DND-41 (cell line): ENCODE results near the gene COMMD10.

ENCODE experiments used
- ATAC-seq: fragments of 200-7000 bp; cut with Tn5 transposase; 3 replicates; pipeline ENCODE4 v1.9.1; 2021; ENCODE audit warnings: low read depth; ENCODE audit not compliant: insufficient read depth
- DNase-seq: peaks from one replicate; pipeline ENCODE4 v3.0.0-alpha.2; 2020
- H2AFZ ChIP-seq: 2 replicates; pipeline ENCODE4 v1.6.0; 2012; ENCODE audit warnings: low read depth, low read length
- H3K27ac ChIP-seq: 2 replicates; pipeline ENCODE4 v1.5.1; 2012; ENCODE audit warnings: low read length, inconsistent platforms
- H3K27me3 ChIP-seq: fragments of 200-600 bp; sonication (generic); 2 replicates; pipeline ENCODE4 v1.6.0; 2012; ENCODE audit warnings: low read length, mild to moderate bottlenecking, inconsistent platforms; ENCODE audit not compliant: insufficient read depth, poor library complexity
- H3K36me3 ChIP-seq: 2 replicates; pipeline ENCODE4 v1.5.1; 2012; ENCODE audit warnings: low read length, inconsistent platforms; ENCODE audit not compliant: insufficient read depth
- H3K4me1 ChIP-seq: 2 replicates; pipeline ENCODE4 v1.5.1; 2012; ENCODE audit warnings: mild to moderate bottlenecking, low read length; ENCODE audit not compliant: insufficient read depth
- H3K4me2 ChIP-seq: 2 replicates; pipeline ENCODE4 v1.6.0; 2012; ENCODE audit warnings: mild to moderate bottlenecking, moderate library complexity, low read length, inconsistent platforms; ENCODE audit not compliant: insufficient read depth
- H3K4me3 ChIP-seq, 2 experiments: fragments of 200-600 bp in 1 of 2; shearing (Covaris generic) in 1 of 2; 2 replicates each; pipeline ENCODE4 v1.5.1; 2012 to 2016; ENCODE audit warnings: inconsistent platforms in 2 of 2, low read length in 2 of 2, mild to moderate bottlenecking in 2 of 2, low read depth in 1 of 2, moderate library complexity in 1 of 2
- H3K79me2 ChIP-seq: 2 replicates; pipeline ENCODE4 v1.6.0; 2012; ENCODE audit warnings: low read length, inconsistent platforms; ENCODE audit not compliant: insufficient read depth
- H3K9ac ChIP-seq: 2 replicates; pipeline ENCODE4 v1.6.0; 2012; ENCODE audit warnings: low read depth, mild to moderate bottlenecking, inconsistent platforms, low read length, moderate library complexity
- H3K9me3 ChIP-seq: 2 replicates; pipeline ENCODE4 v1.5.1; 2012; ENCODE audit warnings: low read length, moderate library complexity, mild to moderate bottlenecking, inconsistent platforms; ENCODE audit not compliant: insufficient read depth, severe bottlenecking
- H4K20me1 ChIP-seq: 2 replicates; pipeline ENCODE4 v1.6.0; 2012; ENCODE audit warnings: low read length; ENCODE audit not compliant: insufficient read depth
- EZH2 ChIP-seq: IDR thresholded peaks from 3 replicates; pipeline ENCODE4 v1.6.1; 2012; ENCODE audit warnings: borderline replicate concordance, low read depth, mild to moderate bottlenecking, moderate library complexity, low read length, inconsistent platforms; ENCODE audit not compliant: severe bottlenecking
- TF ChIP-seq, protein P1 (sequence below): IDR thresholded peaks from 2 replicates; pipeline ENCODE4 v1.5.1; 2012; ENCODE audit warnings: borderline replicate concordance, low read length, moderate library complexity, mild to moderate bottlenecking; ENCODE audit not compliant: poor library complexity, severe bottlenecking; ENCODE audit errors: extremely low read depth

The COMMD10 gene

DNA sequence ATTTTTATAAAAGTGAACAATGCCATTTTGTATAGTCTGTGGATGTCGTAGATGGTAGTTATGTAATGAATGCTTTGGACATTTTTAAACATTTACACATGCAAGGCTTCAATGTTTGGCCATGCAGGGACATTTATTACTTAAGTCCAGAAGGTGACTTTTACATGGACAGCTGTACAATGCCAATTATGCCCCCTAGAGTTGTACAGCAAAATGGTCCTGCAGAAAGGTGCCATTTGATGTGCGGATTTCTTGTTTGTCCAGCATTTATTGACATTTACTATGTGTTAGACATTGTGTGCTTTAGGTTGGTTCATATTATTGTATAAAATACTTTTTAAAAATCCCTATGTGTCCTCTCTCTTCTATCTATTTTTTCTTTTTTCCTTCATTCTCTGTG lies 22.5 kb upstream of the COMMD10 start:
- no peak overlapping the region for H3K27ac ChIP-seq
- no peak overlapping the region for H3K4me2 ChIP-seq
- ATAC-seq, result no peak
- no peak overlapping the region for H3K9ac ChIP-seq
- no peaks in the 10 kb centered on the region for H3K79me2 ChIP-seq
- TF ChIP-seq, protein P1, sequence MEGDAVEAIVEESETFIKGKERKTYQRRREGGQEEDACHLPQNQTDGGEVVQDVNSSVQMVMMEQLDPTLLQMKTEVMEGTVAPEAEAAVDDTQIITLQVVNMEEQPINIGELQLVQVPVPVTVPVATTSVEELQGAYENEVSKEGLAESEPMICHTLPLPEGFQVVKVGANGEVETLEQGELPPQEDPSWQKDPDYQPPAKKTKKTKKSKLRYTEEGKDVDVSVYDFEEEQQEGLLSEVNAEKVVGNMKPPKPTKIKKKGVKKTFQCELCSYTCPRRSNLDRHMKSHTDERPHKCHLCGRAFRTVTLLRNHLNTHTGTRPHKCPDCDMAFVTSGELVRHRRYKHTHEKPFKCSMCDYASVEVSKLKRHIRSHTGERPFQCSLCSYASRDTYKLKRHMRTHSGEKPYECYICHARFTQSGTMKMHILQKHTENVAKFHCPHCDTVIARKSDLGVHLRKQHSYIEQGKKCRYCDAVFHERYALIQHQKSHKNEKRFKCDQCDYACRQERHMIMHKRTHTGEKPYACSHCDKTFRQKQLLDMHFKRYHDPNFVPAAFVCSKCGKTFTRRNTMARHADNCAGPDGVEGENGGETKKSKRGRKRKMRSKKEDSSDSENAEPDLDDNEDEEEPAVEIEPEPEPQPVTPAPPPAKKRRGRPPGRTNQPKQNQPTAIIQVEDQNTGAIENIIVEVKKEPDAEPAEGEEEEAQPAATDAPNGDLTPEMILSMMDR, result peak; percentile 13
- no peak for TF ChIP-seq EZH2
- H3K36me3 ChIP-seq, result no peaks in the 10 kb centered on the region
- no peaks in the 10 kb centered on the region for H3K9me3 ChIP-seq
- no peaks in the 10 kb centered on the region for H3K4me1 ChIP-seq
- H3K27me3 ChIP-seq, result peaks cover 15% of the 10 kb centered on the region
- H4K20me1 ChIP-seq, result no peaks in the 10 kb centered on the region
- H3K4me3 ChIP-seq, result no peak overlapping the region
- no peak for DNase-seq
- H2AFZ ChIP-seq, result no peak overlapping the region

DNA sequence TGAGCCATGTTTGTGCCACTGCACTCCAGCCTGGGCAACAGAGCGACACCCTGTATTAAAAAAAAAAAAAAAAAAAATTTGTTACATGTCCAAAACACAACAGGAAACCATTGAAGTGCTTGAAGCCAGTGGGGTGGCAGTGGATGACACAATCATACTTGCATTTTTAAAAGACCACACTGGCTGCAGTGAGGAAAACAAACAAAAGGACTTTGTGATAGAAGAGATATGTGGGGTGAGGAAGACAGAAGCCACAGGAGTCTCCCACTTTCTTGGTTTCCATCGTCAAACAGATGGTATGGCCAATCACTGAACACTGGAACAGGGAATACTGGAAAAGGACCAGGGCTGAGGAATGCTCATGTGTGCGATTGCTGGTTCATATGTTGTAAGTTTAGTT lies 20.9 kb upstream of the COMMD10 start:
- Histone ChIP-seq H3K27me3 (peaks cover 15% of the 10 kb centered on the region), H3K27ac (no peak overlapping the region), H3K9me3 (no peaks in the 10 kb centered on the region), H3K36me3 (no peaks in the 10 kb centered on the region), H3K9ac (no peak overlapping the region), H3K4me2 (no peak overlapping the region), H2AFZ (no peak overlapping the region), H3K79me2 (no peaks in the 10 kb centered on the region), H3K4me1 (no peaks in the 10 kb centered on the region), H3K4me3 (no peak overlapping the region), H4K20me1 (no peaks in the 10 kb centered on the region)
- ATAC-seq, result no peak
- TF ChIP-seq, protein P1, result no peak
- no peak for TF ChIP-seq EZH2
- DNase-seq, result no peak

DNA sequence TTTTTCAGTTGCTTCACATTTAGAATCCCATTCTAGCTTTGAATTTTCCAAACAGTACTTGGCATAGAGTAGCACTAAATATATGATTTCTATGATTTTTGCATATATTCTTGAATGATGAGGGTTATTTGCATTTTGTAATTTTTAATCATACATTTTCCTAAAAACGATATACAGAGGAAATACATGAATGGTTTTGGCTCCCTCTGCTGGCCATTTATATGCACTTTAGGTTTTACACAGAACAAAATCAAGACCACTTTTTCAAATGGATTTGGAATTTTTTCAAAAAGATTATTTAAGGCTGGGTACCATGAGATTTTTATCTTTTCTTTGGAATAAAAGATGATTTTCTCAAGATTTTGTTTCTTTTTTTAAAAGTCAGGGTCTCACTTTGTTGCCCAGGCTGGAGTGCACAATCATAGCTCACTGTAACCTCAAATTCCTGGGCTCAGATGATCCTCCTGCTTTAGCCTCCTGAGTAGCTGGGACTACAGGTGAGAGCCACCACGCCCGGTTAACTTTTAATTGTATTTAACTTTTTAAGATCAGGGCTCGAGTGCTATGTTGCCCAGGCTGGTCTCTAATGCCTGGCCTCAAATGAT lies 16.7 kb upstream of the COMMD10 start:
- Histone ChIP-seq H3K36me3 (no peaks in the 10 kb centered on the region), H4K20me1 (no peaks in the 10 kb centered on the region), H3K4me3 (no peak overlapping the region), H3K4me1 (no peaks in the 10 kb centered on the region), H3K4me2 (no peak overlapping the region), H3K27me3 (peaks cover 9% of the 10 kb centered on the region), H2AFZ (no peak overlapping the region), H3K9ac (no peak overlapping the region), H3K27ac (no peak overlapping the region), H3K79me2 (no peaks in the 10 kb centered on the region), H3K9me3 (no peaks in the 10 kb centered on the region)
- DNase-seq, result peak; percentile 33
- no peak for TF ChIP-seq EZH2
- TF ChIP-seq, protein P1, result peak; percentile 78
- ATAC-seq, result peak; percentile 74

DNA sequence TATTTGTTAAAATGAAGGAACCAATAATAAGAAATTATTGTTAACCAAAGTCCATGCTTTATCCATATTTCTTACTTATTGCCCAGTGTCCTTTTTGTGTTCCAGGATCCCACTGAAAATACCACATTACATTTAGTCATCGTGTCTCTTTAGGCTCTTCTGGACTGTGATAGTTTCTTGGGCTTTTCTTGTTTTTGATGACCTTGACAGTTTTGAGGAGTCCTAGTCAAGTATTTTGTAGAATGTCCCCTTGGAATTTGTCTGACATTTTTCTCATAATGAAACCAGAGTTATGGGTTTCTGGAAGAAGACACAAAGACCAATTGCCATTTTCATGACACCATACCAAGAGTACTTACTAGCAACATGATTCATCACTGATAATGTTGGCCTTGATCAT lies 13.6 kb upstream of the COMMD10 start:
- ATAC-seq (no peak), DNase-seq (no peak)
- H3K27me3 ChIP-seq, result peaks cover 8% of the 10 kb centered on the region
- H3K4me1 ChIP-seq, result no peaks in the 10 kb centered on the region
- H3K79me2 ChIP-seq, result no peaks in the 10 kb centered on the region
- H3K9me3 ChIP-seq, result no peaks in the 10 kb centered on the region
- H3K4me3 ChIP-seq, result no peak overlapping the region
- H4K20me1 ChIP-seq, result no peaks in the 10 kb centered on the region
- no peak overlapping the region for H3K4me2 ChIP-seq
- no peaks in the 10 kb centered on the region for H3K36me3 ChIP-seq
- H2AFZ ChIP-seq, result no peak overlapping the region
- TF ChIP-seq EZH2, result no peak
- TF ChIP-seq, protein P1, result no peak
- no peak overlapping the region for H3K9ac ChIP-seq
- H3K27ac ChIP-seq, result no peak overlapping the region
